GM19395 (cell line): ENCODE measurements around the gene CKAP4.

Source experiments
- ATAC-seq: cut with Tn5 transposase; IDR thresholded peaks from one replicate; pipeline ENCODE4 v1.9.1; 2021; ENCODE audit warnings: mild to moderate bottlenecking, moderate library complexity; ENCODE audit not compliant: unreplicated experiment

CKAP4 gene

GRCh38 chr12:106243620-106244019, 4.2 kb downstream of the CKAP4 start:
- no peak for ATAC-seq

- ATAC-seq: no peak
These were observed 7.0 kb downstream of the CKAP4 start for GRCh38 chr12:106240821-106241220.

- no peak for ATAC-seq
These were observed 7.9 kb downstream of the CKAP4 start for GRCh38 chr12:106239951-106240335.

- ATAC-seq: no peak
These were observed 8.4 kb downstream of the CKAP4 start for GRCh38 chr12:106239241-106239950.

- ATAC-seq: no peak
These were observed 9.7 kb downstream of the CKAP4 start for GRCh38 chr12:106238146-106238545.

- no peak for ATAC-seq
These were observed 12.1 kb downstream of the CKAP4 start for GRCh38 chr12:106235770-106236169.

GRCh38 chr12:106234449-106234848, 13.4 kb downstream of the CKAP4 start:
- no peak for ATAC-seq

- no peak for ATAC-seq
These were observed 14.8 kb downstream of the CKAP4 start for GRCh38 chr12:106233011-106233410.

GRCh38 chr12:106229036-106229591, 18.7 kb downstream of the CKAP4 start:
- no peak for ATAC-seq

- ATAC-seq: no peak
These were observed 19.5 kb downstream of the CKAP4 start for GRCh38 chr12:106228320-106228710.

- ATAC-seq: no peak
These were observed 20.0 kb downstream of the CKAP4 start for GRCh38 chr12:106227641-106228319.

- no peak for ATAC-seq
These were observed 20.8 kb downstream of the CKAP4 start for GRCh38 chr12:106226884-106227640.

- ATAC-seq: no peak
These were observed 23.5 kb downstream of the CKAP4 start for GRCh38 chr12:106224355-106224706.

- peak; percentile 76 for ATAC-seq
These were observed 24.1 kb downstream of the CKAP4 start for GRCh38 chr12:106223485-106224354.

GRCh38 chr12:106220536-106220935, 27.3 kb downstream of the CKAP4 start:
- no peak for ATAC-seq

- ATAC-seq: no peak
These were observed 28.8 kb downstream of the CKAP4 start for GRCh38 chr12:106219043-106219442.

- no peak for ATAC-seq
These were observed 30.1 kb downstream of the CKAP4 start for GRCh38 chr12:106217706-106218105.

GRCh38 chr12:106214571-106214970, 33.2 kb downstream of the CKAP4 start:
- ATAC-seq: no peak

GRCh38 chr12:106213662-106214061, 34.2 kb downstream of the CKAP4 start:
- ATAC-seq: no peak

- no peak for ATAC-seq
These were observed 35.8 kb downstream of the CKAP4 start for GRCh38 chr12:106211973-106212372.
